ENCODE results near the gene PREX1.

PREX1 gene

GRCh38 chr20:48719598-48720255, 108.1 kb downstream of the PREX1 start:
- Histone ChIP-seq H3K27ac (replicated peaks) (no peak overlapping the region), H3K27me3 (ENCODE audit: insufficient read depth, poor library complexity, severe bottlenecking) (no peaks in the 10 kb centered on the region), H3K4me3 (replicated peaks; ENCODE audit: insufficient read depth, low read length) (no peak overlapping the region)
- no peak for DNase-seq (ENCODE audit: low read depth in 1 of 2, low spot score in 1 of 2)
- TF ChIP-seq GABPA (IDR thresholded peaks at IDR 0.05; ENCODE audit: low read depth) (no peak), SPI1 (IDR thresholded peaks at IDR 0.05; ENCODE audit: borderline replicate concordance, low read depth) (no peak), POLR2AphosphoS5 (IDR thresholded peaks at IDR 0.05; ENCODE audit: low read depth) (no peak)
- TF ChIP-seq, protein P1, sequence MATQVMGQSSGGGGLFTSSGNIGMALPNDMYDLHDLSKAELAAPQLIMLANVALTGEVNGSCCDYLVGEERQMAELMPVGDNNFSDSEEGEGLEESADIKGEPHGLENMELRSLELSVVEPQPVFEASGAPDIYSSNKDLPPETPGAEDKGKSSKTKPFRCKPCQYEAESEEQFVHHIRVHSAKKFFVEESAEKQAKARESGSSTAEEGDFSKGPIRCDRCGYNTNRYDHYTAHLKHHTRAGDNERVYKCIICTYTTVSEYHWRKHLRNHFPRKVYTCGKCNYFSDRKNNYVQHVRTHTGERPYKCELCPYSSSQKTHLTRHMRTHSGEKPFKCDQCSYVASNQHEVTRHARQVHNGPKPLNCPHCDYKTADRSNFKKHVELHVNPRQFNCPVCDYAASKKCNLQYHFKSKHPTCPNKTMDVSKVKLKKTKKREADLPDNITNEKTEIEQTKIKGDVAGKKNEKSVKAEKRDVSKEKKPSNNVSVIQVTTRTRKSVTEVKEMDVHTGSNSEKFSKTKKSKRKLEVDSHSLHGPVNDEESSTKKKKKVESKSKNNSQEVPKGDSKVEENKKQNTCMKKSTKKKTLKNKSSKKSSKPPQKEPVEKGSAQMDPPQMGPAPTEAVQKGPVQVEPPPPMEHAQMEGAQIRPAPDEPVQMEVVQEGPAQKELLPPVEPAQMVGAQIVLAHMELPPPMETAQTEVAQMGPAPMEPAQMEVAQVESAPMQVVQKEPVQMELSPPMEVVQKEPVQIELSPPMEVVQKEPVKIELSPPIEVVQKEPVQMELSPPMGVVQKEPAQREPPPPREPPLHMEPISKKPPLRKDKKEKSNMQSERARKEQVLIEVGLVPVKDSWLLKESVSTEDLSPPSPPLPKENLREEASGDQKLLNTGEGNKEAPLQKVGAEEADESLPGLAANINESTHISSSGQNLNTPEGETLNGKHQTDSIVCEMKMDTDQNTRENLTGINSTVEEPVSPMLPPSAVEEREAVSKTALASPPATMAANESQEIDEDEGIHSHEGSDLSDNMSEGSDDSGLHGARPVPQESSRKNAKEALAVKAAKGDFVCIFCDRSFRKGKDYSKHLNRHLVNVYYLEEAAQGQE (IDR thresholded peaks at IDR 0.05; ENCODE audit: insufficient replicate concordance, low read depth): no peak
- TF ChIP-seq, protein P2, sequence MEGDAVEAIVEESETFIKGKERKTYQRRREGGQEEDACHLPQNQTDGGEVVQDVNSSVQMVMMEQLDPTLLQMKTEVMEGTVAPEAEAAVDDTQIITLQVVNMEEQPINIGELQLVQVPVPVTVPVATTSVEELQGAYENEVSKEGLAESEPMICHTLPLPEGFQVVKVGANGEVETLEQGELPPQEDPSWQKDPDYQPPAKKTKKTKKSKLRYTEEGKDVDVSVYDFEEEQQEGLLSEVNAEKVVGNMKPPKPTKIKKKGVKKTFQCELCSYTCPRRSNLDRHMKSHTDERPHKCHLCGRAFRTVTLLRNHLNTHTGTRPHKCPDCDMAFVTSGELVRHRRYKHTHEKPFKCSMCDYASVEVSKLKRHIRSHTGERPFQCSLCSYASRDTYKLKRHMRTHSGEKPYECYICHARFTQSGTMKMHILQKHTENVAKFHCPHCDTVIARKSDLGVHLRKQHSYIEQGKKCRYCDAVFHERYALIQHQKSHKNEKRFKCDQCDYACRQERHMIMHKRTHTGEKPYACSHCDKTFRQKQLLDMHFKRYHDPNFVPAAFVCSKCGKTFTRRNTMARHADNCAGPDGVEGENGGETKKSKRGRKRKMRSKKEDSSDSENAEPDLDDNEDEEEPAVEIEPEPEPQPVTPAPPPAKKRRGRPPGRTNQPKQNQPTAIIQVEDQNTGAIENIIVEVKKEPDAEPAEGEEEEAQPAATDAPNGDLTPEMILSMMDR (IDR thresholded peaks at IDR 0.05; ENCODE audit: insufficient read depth, low read length): no peak

DNA sequence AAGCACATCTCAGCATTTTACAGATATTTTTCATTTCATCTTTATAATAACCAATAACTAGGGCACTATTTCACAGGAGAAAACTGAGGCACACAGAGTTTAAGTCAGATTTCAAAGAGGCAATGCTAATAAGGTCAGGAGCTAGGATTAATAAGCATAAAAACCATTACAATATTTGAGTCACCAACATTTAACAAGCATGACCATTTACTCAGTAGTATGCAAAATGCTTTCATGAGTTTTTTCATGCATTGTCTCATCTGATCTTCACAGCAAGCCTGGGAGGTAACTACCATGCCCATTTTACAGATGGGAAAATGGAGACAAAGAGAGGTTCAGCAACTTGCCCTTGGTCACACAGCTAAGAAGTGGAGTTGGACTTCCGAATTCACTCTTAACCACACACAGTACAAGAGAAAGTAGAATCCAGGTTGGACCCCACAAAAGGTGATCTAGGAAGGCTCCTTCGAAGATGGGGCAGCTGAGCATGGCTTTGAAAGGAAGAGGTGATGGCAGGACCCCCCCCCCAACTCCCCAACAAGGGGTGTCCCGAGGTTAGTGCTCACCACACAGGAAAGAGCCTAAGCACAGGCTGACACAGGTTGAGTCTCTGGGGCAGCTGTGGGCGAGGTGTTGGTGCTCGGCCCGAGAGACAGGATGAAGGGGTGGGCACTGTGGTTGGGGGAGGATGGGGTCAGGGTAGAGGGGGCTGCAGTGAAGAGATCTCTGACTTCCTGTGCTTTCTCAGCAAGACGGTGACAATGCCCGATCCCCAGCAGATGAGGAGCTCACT, 108.8 kb downstream of the PREX1 start:
- TF ChIP-seq POLR2AphosphoS5 (IDR thresholded peaks at IDR 0.05; ENCODE audit: low read depth) (no peak), GABPA (IDR thresholded peaks at IDR 0.05; ENCODE audit: low read depth) (no peak), SPI1 (IDR thresholded peaks at IDR 0.05; ENCODE audit: borderline replicate concordance, low read depth) (no peak)
- TF ChIP-seq, protein P1 (IDR thresholded peaks at IDR 0.05; ENCODE audit: insufficient replicate concordance, low read depth): no peak
- TF ChIP-seq, protein P2 (IDR thresholded peaks at IDR 0.05; ENCODE audit: insufficient read depth, low read length): no peak
- no peaks in the 10 kb centered on the region for H3K27me3 ChIP-seq (ENCODE audit: insufficient read depth, poor library complexity, severe bottlenecking)
- no peak for DNase-seq (ENCODE audit: low read depth in 1 of 2, low spot score in 1 of 2)
- no peak overlapping the region; the same call in 1 of the 2 replicates for H3K27ac ChIP-seq (replicated peaks)
- H3K4me3 ChIP-seq (replicated peaks; ENCODE audit: insufficient read depth, low read length): no peak overlapping the region

- TF ChIP-seq SPI1 (IDR thresholded peaks at IDR 0.05; ENCODE audit: borderline replicate concordance, low read depth): no peak
- no peak for TF ChIP-seq GABPA (IDR thresholded peaks at IDR 0.05; ENCODE audit: low read depth)
- TF ChIP-seq, protein P1 (IDR thresholded peaks at IDR 0.05; ENCODE audit: insufficient replicate concordance, low read depth): no peak
- TF ChIP-seq, protein P2 (IDR thresholded peaks at IDR 0.05; ENCODE audit: insufficient read depth, low read length): no peak
- TF ChIP-seq POLR2AphosphoS5 (IDR thresholded peaks at IDR 0.05; ENCODE audit: low read depth): no peak
- DNase-seq (ENCODE audit: low read depth in 1 of 2, low spot score in 1 of 2): no peak
- Histone ChIP-seq H3K27me3 (ENCODE audit: insufficient read depth, poor library complexity, severe bottlenecking) (no peaks in the 10 kb centered on the region), H3K27ac (replicated peaks) (no peak overlapping the region), H3K4me3 (replicated peaks; ENCODE audit: insufficient read depth, low read length) (no peak overlapping the region)
These were observed 110.0 kb downstream of the PREX1 start for GRCh38 chr20:48717680-48718223.

Measured in HL-60 (cell line).